AG04449 (cell line): ENCODE results near the gene MID1.

Experiments used
- CTCF ChIA-PET: fragments of 350-600 bp; formaldehyde crosslinking; extraction: SDS; loops from one replicate; lab custom pipeline; 2021; ENCODE audit warnings: antibody characterized with exemption; lab: Yijun Ruan, JAX
- POLR2A ChIA-PET: fragments of 400-600, 350-600 bp; formaldehyde crosslinking; extraction: SDS; loops from one replicate; lab custom pipeline; 2020; ENCODE audit warnings: antibody characterized with exemption, inconsistent platforms; lab: Yijun Ruan, JAX
- DNase-seq: peaks from one replicate; pipeline ENCODE4 v3.0.0-alpha.2; 2010; ENCODE audit warnings: low read depth, low spot score
- H3K4me3 ChIP-seq: 2 replicates; pipeline ENCODE4 v1.5.1; 2011; ENCODE audit warnings: low read depth, mild to moderate bottlenecking, control low read depth, low read length
- CTCF ChIP-seq: IDR thresholded peaks from one replicate; pipeline ENCODE4 v1.5.1; 2011; ENCODE audit warnings: mild to moderate bottlenecking, moderate library complexity, low read length, control low read depth, inconsistent platforms; ENCODE audit not compliant: insufficient read depth; ENCODE audit errors: missing control alignments

Gene MID1

GRCh38 chrX:10615931-10616774 lies 4.2 kb downstream of the MID1 start:
- POLR2A ChIA-PET = no interaction called here
- no peak overlapping the region for H3K4me3 ChIP-seq
- TF ChIP-seq CTCF = peak; percentile 46
- DNase-seq = no peak
- CTCF ChIA-PET = interaction anchor here (0.8 to 6.5 kb wide), 8 partner anchors 13 to 512 kb away, joined by 3 to 47 read pairs (median 4); no protein-coding TSS in a partner anchor

- TF ChIP-seq CTCF = no peak
- CTCF ChIA-PET = interaction anchor here (1.7 to 2.6 kb wide), 2 partner anchors 12 to 422 kb away, joined by 7 to 12 read pairs; no protein-coding TSS in a partner anchor
- no peak for DNase-seq
- POLR2A ChIA-PET = interaction anchor here (0.6 kb wide), 1 partner anchor 208 kb away, joined by 4 read pairs; no protein-coding TSS in a partner anchor
- H3K4me3 ChIP-seq = no peak overlapping the region
These were observed 8.2 kb downstream of the MID1 start for GRCh38 chrX:10612215-10612614.

- no peak for TF ChIP-seq CTCF
- ChIA-PET CTCF (interaction anchor here (1.7 to 2.6 kb wide), 2 partner anchors 11 to 422 kb away, joined by 7 to 12 read pairs; no protein-coding TSS in a partner anchor), POLR2A (interaction anchor here (0.6 kb wide), 1 partner anchor 207 kb away, joined by 4 read pairs; no protein-coding TSS in a partner anchor)
- no peak for DNase-seq
- H3K4me3 ChIP-seq = no peak overlapping the region
These were observed 8.8 kb downstream of the MID1 start for GRCh38 chrX:10611441-10612090.

GRCh38 chrX:10608099-10608498 lies 12.3 kb downstream of the MID1 start:
- H3K4me3 ChIP-seq = no peak overlapping the region
- TF ChIP-seq CTCF = no peak
- ChIA-PET CTCF (no interaction called here), POLR2A (no interaction called here)
- no peak for DNase-seq

GRCh38 chrX:10607233-10607632 lies 13.2 kb downstream of the MID1 start:
- CTCF ChIA-PET = interaction anchor here (1.0 kb wide), 1 partner anchor 9 kb away, joined by 4 read pairs; no protein-coding TSS in a partner anchor
- POLR2A ChIA-PET = no interaction called here
- TF ChIP-seq CTCF = no peak
- DNase-seq = no peak
- H3K4me3 ChIP-seq = no peak overlapping the region

GRCh38 chrX:10603612-10604011 lies 16.8 kb downstream of the MID1 start:
- POLR2A ChIA-PET = no interaction called here
- no peak for DNase-seq
- no peak for TF ChIP-seq CTCF
- H3K4me3 ChIP-seq = no peak overlapping the region
- CTCF ChIA-PET = interaction anchor here (1.3 kb wide), 1 partner anchor 12 kb away, joined by 6 read pairs; no protein-coding TSS in a partner anchor
